Endodermal cell (in vitro differentiated cells): ENCODE measurements around the gene CENPT. TPM values are rescaled to one million over a fixed set of nuclear protein-coding genes. Genes with fewer than 3 reads are reported as not detected.
A peak's percentile ranks its signal among the peaks of the same experiment; 100 is the strongest.

Source experiments
- DNase-seq: peaks from one replicate; pipeline ENCODE4 v3.0.0-alpha.2; 2017
- H3K27ac ChIP-seq: 2 replicates; pipeline ENCODE4 v1.5.1; 2013; ENCODE audit warnings: mild to moderate bottlenecking, low read depth, low read length, moderate library complexity
- H3K27me3 ChIP-seq: 2 replicates; pipeline ENCODE4 v1.6.1; 2013; ENCODE audit warnings: mild to moderate bottlenecking, low read length, moderate library complexity; ENCODE audit not compliant: insufficient read depth, control insufficient read depth, poor library complexity, severe bottlenecking
- H3K36me3 ChIP-seq: 2 replicates; pipeline ENCODE4 v1.7.0; 2013; ENCODE audit warnings: mild to moderate bottlenecking, low read length, moderate library complexity; ENCODE audit not compliant: control insufficient read depth, insufficient read depth
- H3K4me1 ChIP-seq: one replicate; pipeline ENCODE4 v1.7.0; 2013; ENCODE audit warnings: low read length; ENCODE audit not compliant: control insufficient read depth, insufficient read depth
- H3K4me3 ChIP-seq: 2 replicates; pipeline ENCODE4 v1.5.1; 2013; ENCODE audit warnings: mild to moderate bottlenecking, low read length, moderate library complexity
- H3K9ac ChIP-seq: 2 replicates; pipeline ENCODE4 v1.6.1; 2013; ENCODE audit warnings: mild to moderate bottlenecking, low read length, moderate library complexity; ENCODE audit not compliant: poor library complexity, severe bottlenecking; ENCODE audit errors: extremely low read depth
- H3K9me3 ChIP-seq: 2 replicates; pipeline ENCODE4 v1.6.1; 2013; ENCODE audit warnings: mild to moderate bottlenecking, low read length, moderate library complexity; ENCODE audit not compliant: control insufficient read depth
- H3K27ac Mint-ChIP-seq: 2 replicates; pipeline ENCODE4 v1.8.0; 2020; ENCODE audit warnings: mixed read lengths
- H3K27me3 Mint-ChIP-seq: 2 replicates; pipeline ENCODE4 v1.8.0; 2021; ENCODE audit warnings: mild to moderate bottlenecking, mixed read lengths; ENCODE audit not compliant: insufficient read depth
- H3K36me3 Mint-ChIP-seq: 2 replicates; pipeline ENCODE4 v1.8.0; 2020; ENCODE audit warnings: low read depth, mixed read lengths
- H3K4me1 Mint-ChIP-seq: 2 replicates; pipeline ENCODE4 v1.8.0; 2020; ENCODE audit warnings: mixed read lengths
- H3K4me3 Mint-ChIP-seq: 2 replicates; pipeline ENCODE4 v1.8.0; 2020; ENCODE audit warnings: mild to moderate bottlenecking, moderate library complexity, mixed read lengths
- H3K9me3 Mint-ChIP-seq: 2 replicates; pipeline ENCODE4 v1.8.0; 2020; ENCODE audit warnings: mild to moderate bottlenecking, mixed read lengths
- WGBS, 2 experiments: methylation state at CpG; one replicate each; pipeline versions ENCODE4 v1.1.5 to v1.1.7; 2013; ENCODE audit warnings: missing lambda C conversion rate in 2 of 2, mixed read lengths in 1 of 2; ENCODE audit not compliant: insufficient coverage in 1 of 2, insufficient read length in 1 of 2; 5-methylcytosine and 5-hydroxymethylcytosine counted together
- total RNA-seq, 2 donors: library from RNA; stranded (reverse); fragmentation: NEBNext Ultra II Directional in 1 of 2; extraction: Animal tissue kit (Norgen Biotek cat#: 25700) in 1 of 2; gene quantifications; 2 replicates in 1 of 2; 3 replicates in 1 of 2; pipeline ENCODE4 v1.2.1, GENCODE V29; 2021
- TF ChIP-seq, protein P1 (sequence below): fragments of 200-600 bp; sonication (generic); conservative IDR thresholded peaks from 2 replicates; pipeline ENCODE4 v1.5.0; 2021; ENCODE audit warnings: antibody characterized with exemption, mild to moderate bottlenecking

The CENPT gene
- total RNA-seq, 2 donors from 2014 or later, result 43.7 to 57.2 TPM

GRCh38 chr16:67822511-67822910, 25.0 kb downstream of the CENPT start:
- DNase-seq, result no peak
- 90 to 95% methylated on average over 2 of the region's 2 CpGs for WGBS, 2 experiments
- Histone ChIP-seq H3K27ac (no peak overlapping the region), H3K36me3 (peaks cover 9% of the 10 kb centered on the region), H3K9me3 (no peaks in the 10 kb centered on the region), H3K9ac (no peak overlapping the region), H3K4me3 (no peak overlapping the region), H3K4me1 (no peaks in the 10 kb centered on the region), H3K27me3 (no peaks in the 10 kb centered on the region)
- Mint-ChIP-seq H3K4me1 (peaks cover 4% of the 10 kb centered on the region), H3K27ac (no peak overlapping the region), H3K27me3 (no peaks in the 10 kb centered on the region), H3K36me3 (no peaks in the 10 kb centered on the region), H3K4me3 (no peak overlapping the region), H3K9me3 (no peaks in the 10 kb centered on the region)
- TF ChIP-seq, protein P1, sequence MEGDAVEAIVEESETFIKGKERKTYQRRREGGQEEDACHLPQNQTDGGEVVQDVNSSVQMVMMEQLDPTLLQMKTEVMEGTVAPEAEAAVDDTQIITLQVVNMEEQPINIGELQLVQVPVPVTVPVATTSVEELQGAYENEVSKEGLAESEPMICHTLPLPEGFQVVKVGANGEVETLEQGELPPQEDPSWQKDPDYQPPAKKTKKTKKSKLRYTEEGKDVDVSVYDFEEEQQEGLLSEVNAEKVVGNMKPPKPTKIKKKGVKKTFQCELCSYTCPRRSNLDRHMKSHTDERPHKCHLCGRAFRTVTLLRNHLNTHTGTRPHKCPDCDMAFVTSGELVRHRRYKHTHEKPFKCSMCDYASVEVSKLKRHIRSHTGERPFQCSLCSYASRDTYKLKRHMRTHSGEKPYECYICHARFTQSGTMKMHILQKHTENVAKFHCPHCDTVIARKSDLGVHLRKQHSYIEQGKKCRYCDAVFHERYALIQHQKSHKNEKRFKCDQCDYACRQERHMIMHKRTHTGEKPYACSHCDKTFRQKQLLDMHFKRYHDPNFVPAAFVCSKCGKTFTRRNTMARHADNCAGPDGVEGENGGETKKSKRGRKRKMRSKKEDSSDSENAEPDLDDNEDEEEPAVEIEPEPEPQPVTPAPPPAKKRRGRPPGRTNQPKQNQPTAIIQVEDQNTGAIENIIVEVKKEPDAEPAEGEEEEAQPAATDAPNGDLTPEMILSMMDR, result no peak

- whole genome bisulfite sequencing, 2 experiments, result 91 to 94% methylated on average over 9 to 11 of the region's 11 CpGs
- H3K36me3 Mint-ChIP-seq, result no peaks in the 10 kb centered on the region
- peaks cover 4% of the 10 kb centered on the region for H3K4me1 Mint-ChIP-seq
- no peak overlapping the region for H3K27ac ChIP-seq
- H3K9me3 Mint-ChIP-seq, result peaks cover 2% of the 10 kb centered on the region
- TF ChIP-seq, protein P1, result peak; percentile 16
- no peak overlapping the region for H3K27ac Mint-ChIP-seq
- H3K27me3 ChIP-seq, result no peaks in the 10 kb centered on the region
- no peak overlapping the region for H3K4me3 Mint-ChIP-seq
- no peak overlapping the region for H3K9ac ChIP-seq
- no peak overlapping the region for H3K4me3 ChIP-seq
- H3K4me1 ChIP-seq, result no peaks in the 10 kb centered on the region
- no peaks in the 10 kb centered on the region for H3K9me3 ChIP-seq
- H3K36me3 ChIP-seq, result no peaks in the 10 kb centered on the region
- H3K27me3 Mint-ChIP-seq, result no peaks in the 10 kb centered on the region
- DNase-seq, result peak; percentile 57
Observed at GRCh38 chr16:67820608-67821259, 26.8 kb downstream of the CENPT start.

GRCh38 chr16:67814567-67814966, 32.9 kb downstream of the CENPT start:
- no peaks in the 10 kb centered on the region for H3K27me3 ChIP-seq
- Mint-ChIP-seq H3K9me3 (peaks cover 2% of the 10 kb centered on the region), H3K4me3 (no peak overlapping the region), H3K27me3 (peaks cover 4% of the 10 kb centered on the region), H3K4me1 (no peaks in the 10 kb centered on the region), H3K27ac (no peak overlapping the region), H3K36me3 (no peaks in the 10 kb centered on the region)
- DNase-seq, result no peak
- no peak overlapping the region for H3K4me3 ChIP-seq
- H3K4me1 ChIP-seq, result no peaks in the 10 kb centered on the region
- TF ChIP-seq, protein P1, result no peak
- no peak overlapping the region for H3K9ac ChIP-seq
- no peaks in the 10 kb centered on the region for H3K36me3 ChIP-seq
- 89 to 97% methylated on average over 8 of the region's 8 CpGs for WGBS, 2 experiments
- no peaks in the 10 kb centered on the region for H3K9me3 ChIP-seq
- no peak overlapping the region for H3K27ac ChIP-seq
